H1 (cell line): ENCODE data around the gene TNS1. TPM values are rescaled to one million over a fixed set of nuclear protein-coding genes. Genes with fewer than 3 reads are reported as not detected.

Source experiments
- CTCF ChIA-PET: fragments of 300-600 bp; sonication (Branson Sonifier 250); formaldehyde crosslinking; loops from one replicate; lab custom pipeline; 2021; ENCODE audit not compliant: partially characterized antibody; lab: Charles Lee
- POLR2A ChIA-PET: fragments of 300-600 bp; sonication (Branson Sonifier 250); formaldehyde crosslinking; loops from one replicate; lab custom pipeline; 2021; ENCODE audit warnings: inconsistent platforms; ENCODE audit not compliant: partially characterized antibody; lab: Charles Lee
- DNase-seq, 2 experiments: peaks; one replicate each; pipeline versions ENCODE4 v3.0.0 to v3.0.0-alpha.2; 2010 to 2022; ENCODE audit warnings: low spot score in 2 of 2, low read depth in 1 of 2, mixed read lengths in 1 of 2
- FAIRE-seq: peaks from 2 replicates; lab custom pipeline; 2011; peaks lifted over from hg19 to GRCh38; lab: Jason Lieb, UNC
- H2AFZ ChIP-seq: 2 replicates; pipeline ENCODE4 v1.8.1; 2012; ENCODE audit warnings: low read length, inconsistent platforms
- H2AK5ac ChIP-seq: 2 replicates; pipeline ENCODE4 v1.6.1; 2013; ENCODE audit warnings: low read depth, low read length
- H2BK120ac ChIP-seq: replicated peaks from 2 replicates; pipeline ENCODE3; 2013; ENCODE audit warnings: low read depth, low read length, inconsistent platforms
- H2BK12ac ChIP-seq: 2 replicates; pipeline ENCODE4 v1.6.1; 2013; ENCODE audit warnings: low read depth, low read length
- H2BK15ac ChIP-seq: 2 replicates; pipeline ENCODE4 v1.6.1; 2013; ENCODE audit warnings: low read length
- H2BK20ac ChIP-seq: 2 replicates; pipeline ENCODE4 v1.6.1; 2013; ENCODE audit warnings: low read length
- H2BK5ac ChIP-seq: 2 replicates; pipeline ENCODE4 v1.6.1; 2013; ENCODE audit warnings: low read depth, low read length
- H3K14ac ChIP-seq: 2 replicates; pipeline ENCODE4 v1.6.1; 2013; ENCODE audit warnings: inconsistent platforms; ENCODE audit not compliant: insufficient read length
- H3K18ac ChIP-seq: 2 replicates; pipeline ENCODE4 v1.6.1; 2013; ENCODE audit warnings: low read length; ENCODE audit errors: extremely low read depth
- H3K23ac ChIP-seq: 2 replicates; pipeline ENCODE4 v1.6.1; 2013; ENCODE audit warnings: inconsistent platforms; ENCODE audit not compliant: insufficient read length
- H3K23me2 ChIP-seq: 2 replicates; pipeline ENCODE4 v1.6.1; 2013; ENCODE audit warnings: low read depth, low read length
- H3K27ac ChIP-seq: 2 replicates; pipeline ENCODE4 v1.6.1; 2011; ENCODE audit warnings: low read depth, low read length, inconsistent platforms
- H3K27me3 ChIP-seq, 4 experiments: replicated peaks in 1 of 4; 1 replicate in 1 of 4; 2 replicates in 3 of 4; pipeline versions ENCODE4 v1.6.1 to v1.8.1; 2011 to 2013; ENCODE audit warnings: low read length in 3 of 4, mild to moderate bottlenecking in 3 of 4, inconsistent platforms in 2 of 4, mixed read lengths in 2 of 4, moderate library complexity in 1 of 4; ENCODE audit not compliant: control insufficient read depth in 3 of 4, insufficient read depth in 3 of 4; ENCODE audit errors: extremely low read depth in 1 of 4
- H3K36me3 ChIP-seq, 4 experiments: 2 replicates each; pipeline versions ENCODE4 v1.6.1 to v1.8.1; 2011 to 2013; ENCODE audit warnings: mild to moderate bottlenecking in 4 of 4, low read length in 3 of 4, moderate library complexity in 2 of 4, control low read depth in 1 of 4, inconsistent platforms in 1 of 4; ENCODE audit not compliant: insufficient read depth in 4 of 4, control insufficient read depth in 2 of 4
- H3K4ac ChIP-seq: replicated peaks from 2 replicates; pipeline ENCODE3; 2013; ENCODE audit warnings: low read length, low read depth, mixed read lengths, inconsistent platforms; ENCODE audit not compliant: insufficient read length
- H3K4me1 ChIP-seq, 4 experiments: replicated peaks in 1 of 4; 1 replicate in 1 of 4; 2 replicates in 3 of 4; pipeline versions ENCODE4 v1.6.1 to v1.8.1; 2011 to 2013; ENCODE audit warnings: low read length in 3 of 4, inconsistent platforms in 2 of 4, mixed read lengths in 1 of 4; ENCODE audit not compliant: insufficient read depth in 4 of 4, control insufficient read depth in 3 of 4
- H3K4me2 ChIP-seq, 2 experiments: 2 replicates each; pipeline versions ENCODE4 v1.6.1 to v1.8.1; 2011 to 2013; ENCODE audit warnings: low read depth in 2 of 2, low read length in 2 of 2, control low read depth in 1 of 2, inconsistent platforms in 1 of 2, mild to moderate bottlenecking in 1 of 2; ENCODE audit not compliant: insufficient read depth in 1 of 2
- H3K4me3 ChIP-seq, 4 experiments: fragments of 200-600, 300-600 bp in 1 of 4; sonication (generic), shearing (Covaris generic), sonication (Bioruptor Twin) in 1 of 4; 2 replicates each; pipeline versions ENCODE4 v1.5.1 to v1.8.1; 2011 to 2016; ENCODE audit warnings: low read length in 4 of 4, low read depth in 3 of 4, control low read depth in 2 of 4, inconsistent platforms in 2 of 4, mild to moderate bottlenecking in 2 of 4, mixed read lengths in 1 of 4, moderate library complexity in 1 of 4; ENCODE audit not compliant: insufficient read depth in 2 of 4; ENCODE audit errors: extremely low read depth in 1 of 4
- H3K56ac ChIP-seq: replicated peaks from 2 replicates; pipeline ENCODE3; 2013; ENCODE audit warnings: low read depth, mild to moderate bottlenecking, mixed read lengths, low read length, inconsistent platforms; ENCODE audit not compliant: insufficient read length
- H3K79me1 ChIP-seq: 2 replicates; pipeline ENCODE4 v1.6.1; 2013; ENCODE audit warnings: low read depth, low read length, control low read depth
- H3K79me2 ChIP-seq, 2 experiments: 2 replicates each; pipeline versions ENCODE4 v1.6.1 to v1.8.1; 2012 to 2013; ENCODE audit warnings: low read length in 2 of 2, mild to moderate bottlenecking in 2 of 2, inconsistent platforms in 1 of 2; ENCODE audit not compliant: insufficient read depth in 2 of 2, control insufficient read depth in 1 of 2
- H3K9ac ChIP-seq, 4 experiments: replicated peaks in 1 of 4; 1 replicate in 1 of 4; 2 replicates in 3 of 4; pipeline versions ENCODE4 v1.6.1 to v1.8.1; 2011 to 2013; ENCODE audit warnings: low read depth in 3 of 4, low read length in 3 of 4, control low read depth in 2 of 4, mild to moderate bottlenecking in 2 of 4, moderate library complexity in 2 of 4, inconsistent platforms in 1 of 4; ENCODE audit errors: extremely low read depth in 1 of 4
- H3K9me3 ChIP-seq, 2 experiments: 2 replicates each; pipeline versions ENCODE4 v1.6.1 to v1.8.1; 2012 to 2013; ENCODE audit warnings: mild to moderate bottlenecking in 2 of 2, moderate library complexity in 2 of 2, control low read depth in 1 of 2, inconsistent platforms in 1 of 2, low read depth in 1 of 2, low read length in 1 of 2, mixed read lengths in 1 of 2; ENCODE audit not compliant: insufficient read depth in 2 of 2
- H4K20me1 ChIP-seq, 2 experiments: replicated peaks in 1 of 2; 2 replicates each; pipeline versions ENCODE3 to v1.8.1; 2011 to 2013; ENCODE audit warnings: inconsistent platforms in 2 of 2, low read length in 2 of 2, mild to moderate bottlenecking in 1 of 2; ENCODE audit not compliant: insufficient read depth in 2 of 2, control insufficient read depth in 1 of 2
- H4K5ac ChIP-seq: 2 replicates; pipeline ENCODE4 v1.6.1; 2013; ENCODE audit warnings: low read length, low read depth, mixed read lengths, inconsistent platforms; ENCODE audit not compliant: insufficient read length
- H4K8ac ChIP-seq: 2 replicates; pipeline ENCODE4 v1.8.0; 2013; ENCODE audit warnings: mild to moderate bottlenecking, moderate library complexity, low read length, inconsistent platforms; ENCODE audit not compliant: insufficient read depth; ENCODE audit errors: extremely low read depth
- H4K91ac ChIP-seq: replicated peaks from 2 replicates; pipeline ENCODE3; 2013; ENCODE audit warnings: low read length, mixed read lengths, inconsistent platforms; ENCODE audit not compliant: insufficient read length
- PHF8 ChIP-seq: fragments of 200-600 bp; sonication (generic); conservative IDR thresholded peaks from 2 replicates; pipeline ENCODE4 v1.7.1; 2012; ENCODE audit warnings: low read depth, mild to moderate bottlenecking, inconsistent platforms, low read length, moderate library complexity
- SAP30 ChIP-seq: fragments of 300-600 bp; sonication (generic); IDR thresholded peaks from 2 replicates; pipeline ENCODE4 v1.7.1; 2012; ENCODE audit warnings: low read length, moderate library complexity, mild to moderate bottlenecking, inconsistent platforms; ENCODE audit not compliant: insufficient read depth, insufficient replicate concordance
- TEAD4 ChIP-seq: IDR thresholded peaks from 2 replicates; pipeline ENCODE4 v1.6.1; 2012; ENCODE audit warnings: low read depth, low read length, inconsistent platforms, mixed read lengths
- YY1 ChIP-seq: IDR thresholded peaks from 2 replicates; pipeline ENCODE4 v1.6.1; 2011; ENCODE audit warnings: low read depth, mild to moderate bottlenecking, low read length
- ZNF274 ChIP-seq: IDR thresholded peaks from 2 replicates; pipeline ENCODE4 v1.7.0; 2012; ENCODE audit warnings: low read length, borderline replicate concordance; ENCODE audit errors: extremely low read depth
- WGBS, 2 experiments: shearing (Covaris generic) in 1 of 2; methylation state at CpG; one replicate each; pipeline versions ENCODE4 v1.1.6 to v1.1.7; 2013 to 2015; ENCODE audit warnings: low lambda C conversion rate in 2 of 2, mixed read lengths in 2 of 2, inconsistent platforms in 1 of 2, low coverage in 1 of 2, missing lambda C conversion rate in 1 of 2; ENCODE audit not compliant: insufficient replicate concordance in 2 of 2, insufficient coverage in 1 of 2, insufficient read length in 1 of 2; ENCODE audit errors: extremely low coverage in 1 of 2, missing lambda C conversion rate in 1 of 2; 5-methylcytosine and 5-hydroxymethylcytosine counted together
- polyA plus RNA-seq, 7 experiments: library from polyadenylated mRNA; depleted of rRNA in 3 of 7; stranded (reverse) in 5 of 7; unstranded in 2 of 7; fragments of >200 nt in 5 of 7; fragments of 200-250 nt in 2 of 7; gene quantifications; 1 replicate in 5 of 7; 2 replicates in 1 of 7; 4 replicates in 1 of 7; pipeline versions ENCODE4 v1.2.1 to v1.2.3, GENCODE V29; 2011 to 2013; ENCODE audit warnings: missing spikeins in 2 of 7, mixed read lengths in 2 of 7
- total RNA-seq: library from RNA; stranded (reverse); fragmentation: NEBNext Ultra II Directional; extraction: Animal tissue kit (Norgen Biotek cat#: 25700); gene quantifications from 2 replicates; pipeline ENCODE4 v1.2.1, GENCODE V29; 2021

Gene TNS1
- total and polyA plus RNA-seq, 2 of the 8 experiments (the other 6 are each of a cell fraction or from before 2014, with no cell fraction given) = 1.5 to 5.1 TPM

- no peak overlapping the region for H3K18ac ChIP-seq
- H3K79me1 ChIP-seq = no peaks in the 10 kb centered on the region
- no peak overlapping the region for H3K27ac ChIP-seq
- no peak for FAIRE-seq
- H3K23me2 ChIP-seq = peaks cover 17% of the 10 kb centered on the region; the same call in 1 of the 2 replicates
- no peak overlapping the region for H3K4me3 ChIP-seq
- peak overlapping the region; percentile 20; the same call in 1 of the 2 replicates for H2BK15ac ChIP-seq
- no peak overlapping the region for H3K23ac ChIP-seq
- 86% methylated on average over 17 of the region's 17 CpGs; no CpG with 5 or more reads in 1 of the 2 experiments for WGBS, 2 experiments
- H2AK5ac ChIP-seq = no peak overlapping the region
- H3K14ac ChIP-seq = no peak overlapping the region
- peak in 1 of 2 experiments; percentile 26 for DNase-seq
- no peak overlapping the region; the same call in 1 of the 2 replicates for H2BK12ac ChIP-seq
- no peaks in the 10 kb centered on the region for H3K9me3 ChIP-seq
- ChIA-PET POLR2A (no interaction called here), CTCF (interaction anchor here (0.9 to 3.3 kb wide), 3 partner anchors 19 to 98 kb away, joined by 3 to 12 read pairs (median 10); no protein-coding TSS in a partner anchor)
- H3K36me3 ChIP-seq = no peaks in the 10 kb centered on the region
- no peak overlapping the region for H2BK120ac ChIP-seq
- H4K5ac ChIP-seq = no peak overlapping the region
- no peak overlapping the region for H3K4me2 ChIP-seq
- H4K8ac ChIP-seq = no peak overlapping the region
- no peak overlapping the region for H3K4ac ChIP-seq
- no peak overlapping the region for H2AFZ ChIP-seq
- no peak overlapping the region for H2BK20ac ChIP-seq
- H3K79me2 ChIP-seq = no peaks in the 10 kb centered on the region
- H3K27me3 ChIP-seq = peaks cover 6 to 24% (median 20%) of the 10 kb centered on the region in 4 experiments
- H2BK5ac ChIP-seq = no peak overlapping the region
- no peak overlapping the region for H3K56ac ChIP-seq
- peaks cover 0 to 20% (median 5%) of the 10 kb centered on the region in 4 experiments; a peak in 6 of 7 replicates for H3K4me1 ChIP-seq
- no peak overlapping the region for H4K91ac ChIP-seq
- H3K9ac ChIP-seq = no peak overlapping the region
- peaks cover 0 to 8% of the 10 kb centered on the region in 2 experiments for H4K20me1 ChIP-seq
- no peak for TF ChIP-seq YY1
- TF ChIP-seq PHF8 = no peak
- no peak for TF ChIP-seq ZNF274
- no peak for TF ChIP-seq SAP30
- TF ChIP-seq TEAD4 = no peak
Observed at GRCh38 chr2:218029366-218030360, 26.9 kb upstream of the TNS1 start.
